ENCODE results near the gene GSTM5. TPM values are rescaled to one million over a fixed set of nuclear protein-coding genes. Genes with fewer than 3 reads are reported as not detected.

GSTM5 gene
- total RNA-seq, 1 donor from 2014 or later, result 0.17 TPM

DNA sequence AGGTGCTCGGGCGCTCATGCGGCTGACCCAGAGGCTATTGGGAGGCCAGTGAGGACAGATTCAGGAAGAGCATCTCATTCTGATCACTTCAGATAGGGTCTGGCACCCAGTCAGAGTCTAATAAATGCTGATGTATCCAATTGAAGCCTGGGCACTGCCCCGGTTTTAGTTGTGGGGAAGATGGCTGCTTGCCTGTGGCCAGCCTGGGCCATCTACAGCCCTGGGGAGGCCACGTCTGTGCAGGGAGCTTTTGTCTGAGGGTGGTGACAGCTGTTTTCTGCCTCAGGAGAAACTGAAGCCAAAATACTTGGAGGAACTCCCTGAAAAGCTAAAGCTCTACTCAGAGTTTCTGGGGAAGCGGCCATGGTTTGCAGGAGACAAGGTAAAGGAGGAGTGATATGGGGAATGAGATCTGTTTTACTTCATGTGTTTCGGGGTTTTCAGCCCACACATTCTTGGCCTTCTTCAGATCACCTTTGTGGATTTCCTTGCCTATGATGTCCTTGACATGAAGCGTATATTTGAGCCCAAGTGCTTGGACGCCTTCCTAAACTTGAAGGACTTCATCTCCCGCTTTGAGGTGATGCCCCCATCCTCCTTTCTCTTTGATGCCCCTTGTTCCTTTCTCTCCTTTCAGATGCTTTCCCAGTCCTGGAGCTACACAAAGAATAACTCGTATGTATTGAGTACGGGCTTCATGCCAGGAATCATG lies 2.8 kb downstream of the GSTM5 start:
- Mint-ChIP-seq H3K4me3 (no peak overlapping the region), H3K36me3 (no peaks in the 10 kb centered on the region), H3K27me3 (no peaks in the 10 kb centered on the region), H3K9me3 (no peaks in the 10 kb centered on the region), H3K4me1 (ENCODE audit: unreplicated experiment) (peaks cover 4% of the 10 kb centered on the region), H3K27ac (no peak overlapping the region)
- TF ChIP-seq, protein P1, sequence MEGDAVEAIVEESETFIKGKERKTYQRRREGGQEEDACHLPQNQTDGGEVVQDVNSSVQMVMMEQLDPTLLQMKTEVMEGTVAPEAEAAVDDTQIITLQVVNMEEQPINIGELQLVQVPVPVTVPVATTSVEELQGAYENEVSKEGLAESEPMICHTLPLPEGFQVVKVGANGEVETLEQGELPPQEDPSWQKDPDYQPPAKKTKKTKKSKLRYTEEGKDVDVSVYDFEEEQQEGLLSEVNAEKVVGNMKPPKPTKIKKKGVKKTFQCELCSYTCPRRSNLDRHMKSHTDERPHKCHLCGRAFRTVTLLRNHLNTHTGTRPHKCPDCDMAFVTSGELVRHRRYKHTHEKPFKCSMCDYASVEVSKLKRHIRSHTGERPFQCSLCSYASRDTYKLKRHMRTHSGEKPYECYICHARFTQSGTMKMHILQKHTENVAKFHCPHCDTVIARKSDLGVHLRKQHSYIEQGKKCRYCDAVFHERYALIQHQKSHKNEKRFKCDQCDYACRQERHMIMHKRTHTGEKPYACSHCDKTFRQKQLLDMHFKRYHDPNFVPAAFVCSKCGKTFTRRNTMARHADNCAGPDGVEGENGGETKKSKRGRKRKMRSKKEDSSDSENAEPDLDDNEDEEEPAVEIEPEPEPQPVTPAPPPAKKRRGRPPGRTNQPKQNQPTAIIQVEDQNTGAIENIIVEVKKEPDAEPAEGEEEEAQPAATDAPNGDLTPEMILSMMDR (conservative IDR thresholded peaks at IDR 0.05), result no peak
- no peak for DNase-seq (ENCODE audit: extremely low spot score, unreplicated experiment)

DNA sequence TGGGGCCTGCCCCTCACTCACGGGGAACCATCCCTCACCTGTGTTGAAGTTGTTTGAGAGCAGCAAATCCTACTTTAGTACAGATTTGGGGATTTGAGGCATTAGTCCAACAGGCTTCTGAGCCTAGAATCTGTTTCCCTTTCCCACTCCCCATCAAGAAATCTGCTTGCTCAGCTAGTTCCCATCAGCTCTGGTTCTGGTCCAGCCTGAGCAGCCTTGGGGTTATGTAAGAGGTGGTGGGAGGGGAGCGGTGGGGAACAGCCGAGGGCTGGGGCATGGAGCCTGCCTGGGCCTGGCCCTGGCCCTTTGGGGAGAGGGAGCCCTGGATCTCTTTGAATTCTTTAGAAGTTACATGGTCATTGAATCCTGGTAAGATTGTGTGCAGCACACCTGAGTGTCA lies 4.1 kb downstream of the GSTM5 start:
- Mint-ChIP-seq H3K36me3 (no peaks in the 10 kb centered on the region), H3K27ac (no peak overlapping the region), H3K4me1 (ENCODE audit: unreplicated experiment) (peaks cover 4% of the 10 kb centered on the region), H3K4me3 (no peak overlapping the region), H3K27me3 (no peaks in the 10 kb centered on the region), H3K9me3 (no peaks in the 10 kb centered on the region)
- DNase-seq (ENCODE audit: extremely low spot score, unreplicated experiment), result no peak
- TF ChIP-seq, protein P1 (conservative IDR thresholded peaks at IDR 0.05), result no peak

DNA sequence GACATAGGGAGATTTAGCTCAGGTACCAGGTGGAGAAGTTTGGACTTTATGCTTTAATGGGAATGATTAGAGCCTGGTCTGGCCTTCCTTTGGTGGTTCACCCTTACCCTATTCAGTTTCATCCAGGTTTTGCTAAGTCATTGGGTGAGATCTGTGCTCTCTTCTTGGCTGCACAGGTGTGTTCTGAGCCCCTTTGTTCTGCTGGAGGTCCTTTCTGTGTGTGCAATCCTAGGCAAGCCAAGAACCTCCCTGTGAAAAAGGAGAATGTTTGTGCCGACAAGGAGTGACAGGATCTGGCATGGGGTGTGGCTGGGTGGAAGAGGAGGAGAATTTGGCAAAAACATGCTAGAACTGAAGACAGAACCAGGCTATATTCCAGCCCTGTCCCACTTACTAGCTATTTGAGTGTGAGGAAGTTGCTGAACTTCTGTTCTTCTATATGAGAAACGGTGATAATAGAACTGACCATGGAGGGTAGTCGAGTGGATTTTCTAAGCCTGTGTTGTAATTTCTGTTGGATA lies 4.6 kb downstream of the GSTM5 start:
- Mint-ChIP-seq H3K36me3 (no peaks in the 10 kb centered on the region), H3K9me3 (no peaks in the 10 kb centered on the region), H3K4me3 (no peak overlapping the region), H3K27me3 (no peaks in the 10 kb centered on the region), H3K4me1 (ENCODE audit: unreplicated experiment) (peaks cover 4% of the 10 kb centered on the region), H3K27ac (no peak overlapping the region)
- no peak for DNase-seq (ENCODE audit: extremely low spot score, unreplicated experiment)
- TF ChIP-seq, protein P1 (conservative IDR thresholded peaks at IDR 0.05), result no peak

DNA sequence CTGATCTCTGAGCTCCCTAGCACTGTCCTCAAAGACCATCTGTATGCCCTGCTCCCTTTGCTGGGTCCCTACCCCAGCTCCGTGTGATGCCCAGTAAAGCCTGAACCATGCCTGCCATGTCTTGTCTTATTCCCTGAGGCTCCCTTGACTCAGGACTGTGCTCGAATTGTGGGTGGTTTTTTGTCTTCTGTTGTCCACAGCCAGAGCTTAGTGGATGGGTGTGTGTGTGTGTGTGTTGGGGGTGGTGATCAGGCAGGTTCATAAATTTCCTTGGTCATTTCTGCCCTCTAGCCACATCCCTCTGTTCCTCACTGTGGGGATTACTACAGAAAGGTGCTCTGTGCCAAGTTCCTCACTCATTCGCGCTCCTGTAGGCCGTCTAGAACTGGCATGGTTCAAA lies 5.7 kb downstream of the GSTM5 start:
- Mint-ChIP-seq H3K27me3 (no peaks in the 10 kb centered on the region), H3K36me3 (no peaks in the 10 kb centered on the region), H3K27ac (no peak overlapping the region), H3K4me3 (no peak overlapping the region), H3K9me3 (no peaks in the 10 kb centered on the region), H3K4me1 (ENCODE audit: unreplicated experiment) (peaks cover 4% of the 10 kb centered on the region)
- no peak for DNase-seq (ENCODE audit: extremely low spot score, unreplicated experiment)
- TF ChIP-seq, protein P1 (conservative IDR thresholded peaks at IDR 0.05), result no peak

DNA sequence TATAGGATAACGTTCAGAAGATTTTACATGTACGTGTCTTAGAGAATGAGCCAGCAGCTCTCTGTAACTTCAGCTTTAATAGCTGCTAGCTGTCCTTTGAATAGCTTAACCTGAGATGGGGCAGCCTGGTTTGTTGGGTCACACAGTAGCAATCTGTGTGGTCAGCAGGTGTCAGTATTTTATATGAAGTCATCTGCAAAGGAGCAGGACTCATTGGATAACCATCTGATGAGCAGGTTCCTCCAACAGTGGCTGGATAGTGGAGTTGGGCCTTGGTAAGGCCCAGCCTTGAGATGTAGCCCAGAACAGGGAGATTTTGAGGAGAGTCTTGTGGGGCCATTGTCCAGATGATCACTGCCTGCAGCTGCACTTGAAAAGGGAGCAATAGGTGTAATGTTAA lies 6.4 kb downstream of the GSTM5 start:
- Mint-ChIP-seq H3K36me3 (no peaks in the 10 kb centered on the region), H3K9me3 (no peaks in the 10 kb centered on the region), H3K27me3 (no peaks in the 10 kb centered on the region), H3K4me1 (ENCODE audit: unreplicated experiment) (peaks cover 4% of the 10 kb centered on the region), H3K4me3 (no peak overlapping the region), H3K27ac (no peak overlapping the region)
- no peak for DNase-seq (ENCODE audit: extremely low spot score, unreplicated experiment)
- TF ChIP-seq, protein P1 (conservative IDR thresholded peaks at IDR 0.05), result no peak

All from type B pancreatic cell (in vitro differentiated cells).